ENCODE results near the gene PFDN6. TPM values are rescaled to one million over a fixed set of nuclear protein-coding genes. Genes with fewer than 3 reads are reported as not detected.

PFDN6 gene
- total and polyA plus RNA-seq, 9 of the 15 experiments (the other 6 are each of a cell fraction or from before 2014, with no cell fraction given) = 6.8 to 475 (median 216) TPM

DNA sequence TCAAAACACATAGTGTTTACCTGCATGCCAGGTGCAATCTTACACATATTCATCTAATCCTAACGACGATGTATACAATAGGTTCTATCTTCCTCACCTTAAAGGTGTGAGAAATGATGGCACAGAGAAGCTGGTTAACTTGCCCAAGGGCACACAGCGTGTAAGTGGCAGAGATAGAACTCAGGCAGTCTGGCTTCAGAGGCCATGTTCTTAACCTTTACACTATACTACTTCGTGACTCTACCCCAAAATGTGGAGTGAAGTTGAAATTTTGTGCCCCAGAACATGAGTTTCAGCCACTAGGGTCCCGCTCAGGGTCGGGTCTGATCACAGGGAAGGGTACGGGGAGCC is 18.3 kb upstream of the PFDN6 start (continued):
- TF ChIP-seq JUND (IDR thresholded peaks at IDR 0.05; ENCODE audit: borderline replicate concordance, low read depth, low read length) (no peak), JUND (tag; IDR thresholded peaks at IDR 0.05; ENCODE audit: borderline replicate concordance, low read depth, low read length) (no peak), FOXK1 (CRISPR knock-in tag; IDR thresholded peaks at IDR 0.05; ENCODE audit: borderline replicate concordance) (0 out of 2 replicates have a peak, but pooled peaks have one; percentile 72), CAMTA2 (CRISPR knock-in tag; conservative IDR thresholded peaks at IDR 0.05) (no peak), BRD9 (IDR thresholded peaks at IDR 0.05; ENCODE audit: low read depth, partially characterized antibody) (peak; percentile 22), RCOR1 (IDR thresholded peaks at IDR 0.05; ENCODE audit: borderline replicate concordance in 1 of 2, low read depth in 2 of 2, low read length in 2 of 2) (peak; percentile 27 to 80; a peak in 3 of 4 replicates), CHD1 (IDR thresholded peaks at IDR 0.05; ENCODE audit: low read length) (no peak), SMAD3 (CRISPR knock-in tag; conservative IDR thresholded peaks at IDR 0.05) (no peak), MTF1 (CRISPR knock-in tag; IDR thresholded peaks at IDR 0.05; ENCODE audit: borderline replicate concordance) (no peak), PHF21A (IDR thresholded peaks at IDR 0.05; ENCODE audit: borderline replicate concordance, low read depth) (no peak), NONO (IDR thresholded peaks at IDR 0.05; ENCODE audit: low read depth in 2 of 2, low read length in 1 of 2) (peak in 1 of 2 experiments; percentile 44; a peak in 1 of 4 replicates), ZNF354B (CRISPR knock-in tag; IDR thresholded peaks at IDR 0.05) (no peak), SMC3 (conservative IDR thresholded peaks at IDR 0.05; ENCODE audit: insufficient read depth, low read depth, low read length) (no peak), RAD21 (CRISPR knock-in tag; conservative IDR thresholded peaks at IDR 0.05 in 1 of 2, IDR thresholded peaks at IDR 0.05 in 1 of 2) (no peak), ZNF507 (tag; conservative IDR thresholded peaks at IDR 0.05) (no peak), CHD2 (IDR thresholded peaks at IDR 0.05; ENCODE audit: low read depth, low read length) (no peak), RBM25 (IDR thresholded peaks at IDR 0.05; ENCODE audit: low read depth, low read length, severe bottlenecking) (peak; percentile 97), ZNF444 (CRISPR knock-in tag; IDR thresholded peaks at IDR 0.05) (no peak), PCBP1 (IDR thresholded peaks at IDR 0.05; ENCODE audit: low read depth, low read length, poor library complexity, severe bottlenecking) (no peak)
- TF ChIP-seq, protein P1, sequence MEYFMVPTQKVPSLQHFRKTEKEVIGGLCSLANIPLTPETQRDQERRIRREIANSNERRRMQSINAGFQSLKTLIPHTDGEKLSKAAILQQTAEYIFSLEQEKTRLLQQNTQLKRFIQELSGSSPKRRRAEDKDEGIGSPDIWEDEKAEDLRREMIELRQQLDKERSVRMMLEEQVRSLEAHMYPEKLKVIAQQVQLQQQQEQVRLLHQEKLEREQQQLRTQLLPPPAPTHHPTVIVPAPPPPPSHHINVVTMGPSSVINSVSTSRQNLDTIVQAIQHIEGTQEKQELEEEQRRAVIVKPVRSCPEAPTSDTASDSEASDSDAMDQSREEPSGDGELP (CRISPR knock-in tag; IDR thresholded peaks at IDR 0.05; ENCODE audit: borderline replicate concordance) = no peak
- TF ChIP-seq, protein P2, sequence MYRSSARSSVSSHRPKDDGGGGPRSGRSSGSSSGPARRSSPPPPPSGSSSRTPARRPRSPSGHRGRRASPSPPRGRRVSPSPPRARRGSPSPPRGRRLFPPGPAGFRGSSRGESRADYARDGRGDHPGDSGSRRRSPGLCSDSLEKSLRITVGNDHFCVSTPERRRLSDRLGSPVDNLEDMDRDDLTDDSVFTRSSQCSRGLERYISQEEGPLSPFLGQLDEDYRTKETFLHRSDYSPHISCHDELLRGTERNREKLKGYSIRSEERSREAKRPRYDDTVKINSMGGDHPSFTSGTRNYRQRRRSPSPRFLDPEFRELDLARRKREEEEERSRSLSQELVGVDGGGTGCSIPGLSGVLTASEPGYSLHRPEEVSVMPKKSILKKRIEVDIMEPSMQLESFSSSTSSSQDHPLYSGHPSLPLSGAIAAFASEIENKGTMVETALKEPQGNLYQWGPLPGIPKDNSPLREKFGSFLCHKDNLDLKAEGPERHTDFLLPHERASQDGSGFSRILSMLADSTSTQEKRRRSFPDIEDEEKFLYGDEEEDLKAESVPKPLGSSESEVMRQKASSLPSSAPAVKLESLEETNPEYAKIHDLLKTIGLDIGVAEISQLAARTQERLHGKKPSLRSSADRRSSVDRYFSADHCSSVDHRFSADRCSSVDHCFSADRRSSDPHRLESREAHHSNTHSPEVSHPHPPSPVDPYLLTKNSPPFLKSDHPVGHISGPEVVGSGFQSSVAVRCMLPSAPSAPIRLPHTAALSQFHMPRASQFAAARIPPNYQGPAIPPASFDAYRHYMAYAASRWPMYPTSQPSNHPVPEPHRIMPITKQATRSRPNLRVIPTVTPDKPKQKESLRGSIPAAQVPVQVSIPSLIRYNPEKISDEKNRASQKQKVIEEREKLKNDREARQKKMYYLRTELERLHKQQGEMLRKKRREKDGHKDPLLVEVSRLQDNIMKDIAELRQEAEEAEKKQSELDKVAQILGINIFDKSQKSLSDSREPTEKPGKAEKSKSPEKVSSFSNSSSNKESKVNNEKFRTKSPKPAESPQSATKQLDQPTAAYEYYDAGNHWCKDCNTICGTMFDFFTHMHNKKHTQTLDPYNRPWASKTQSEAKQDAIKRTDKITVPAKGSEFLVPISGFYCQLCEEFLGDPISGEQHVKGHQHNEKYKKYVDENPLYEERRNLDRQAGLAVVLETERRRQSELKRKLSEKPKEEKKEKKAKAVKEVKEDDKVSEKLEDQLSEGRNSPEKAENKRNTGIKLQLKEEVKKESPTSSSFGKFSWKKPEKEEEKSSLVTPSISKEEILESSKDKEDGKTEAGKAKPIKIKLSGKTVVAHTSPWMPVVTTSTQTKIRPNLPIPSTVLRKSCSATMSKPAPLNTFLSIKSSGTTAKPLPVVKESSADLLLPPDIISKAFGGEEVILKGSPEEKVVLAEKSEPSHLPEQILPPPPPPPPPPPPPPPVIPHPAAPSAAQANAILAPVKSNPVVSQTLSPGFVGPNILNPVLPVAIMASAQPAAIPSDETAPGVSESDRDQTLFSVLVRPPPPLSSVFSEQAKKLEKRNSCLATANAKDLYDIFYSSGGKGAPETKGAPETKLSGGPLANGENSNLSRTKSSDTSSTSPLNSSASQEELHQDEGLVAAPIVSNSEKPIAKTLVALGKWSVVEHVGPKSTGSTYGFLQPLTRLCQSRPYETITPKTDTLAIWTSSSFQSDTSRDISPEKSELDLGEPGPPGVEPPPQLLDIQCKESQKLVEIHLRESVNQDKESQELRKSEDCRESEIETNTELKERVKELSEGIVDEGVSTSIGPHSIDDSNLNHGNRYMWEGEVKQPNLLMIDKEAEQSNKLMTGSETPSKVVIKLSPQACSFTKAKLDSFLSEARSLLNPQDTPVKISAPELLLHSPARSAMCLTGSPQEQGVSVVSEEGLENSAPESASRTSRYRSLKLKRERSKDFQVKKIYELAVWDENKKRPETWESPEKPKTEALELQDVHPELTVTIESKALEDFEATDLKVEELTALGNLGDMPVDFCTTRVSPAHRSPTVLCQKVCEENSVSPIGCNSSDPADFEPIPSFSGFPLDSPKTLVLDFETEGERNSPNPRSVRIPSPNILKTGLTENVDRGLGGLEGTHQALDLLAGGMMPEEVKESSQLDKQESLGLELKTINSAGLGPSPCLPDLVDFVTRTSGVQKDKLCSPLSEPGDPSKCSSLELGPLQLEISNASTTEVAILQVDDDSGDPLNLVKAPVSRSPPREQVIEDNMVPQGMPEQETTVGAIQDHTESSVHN (IDR thresholded peaks at IDR 0.05; ENCODE audit: borderline replicate concordance in 1 of 2, low read depth in 1 of 2) = no peak

Data from K562 (cell line).